HG02852 (cell line): ENCODE data around the gene PRKCA.
"Not testable (repeated sequence)": the region's sequence is repeated elsewhere in the genome, so short reads cannot be mapped to it uniquely, and the experiment has no call there.

Experiments
- ATAC-seq: cut with Tn5 transposase; IDR thresholded peaks from one replicate; pipeline ENCODE4 v1.9.1; 2021; ENCODE audit warnings: mild to moderate bottlenecking, moderate library complexity; ENCODE audit not compliant: unreplicated experiment

Gene PRKCA

GRCh38 chr17:66458782-66459181 lies 156.4 kb downstream of the PRKCA start:
- no peak for ATAC-seq

GRCh38 chr17:66459811-66460270 lies 157.4 kb downstream of the PRKCA start:
- ATAC-seq, result no peak

- no peak for ATAC-seq
Measured at GRCh38 chr17:66460558-66460957, 158.1 kb downstream of the PRKCA start.

- ATAC-seq, result no peak
Measured at GRCh38 chr17:66461343-66461995, 159.1 kb downstream of the PRKCA start.

GRCh38 chr17:66462010-66462409 lies 159.6 kb downstream of the PRKCA start:
- no peak for ATAC-seq

GRCh38 chr17:66464921-66465320 lies 162.5 kb downstream of the PRKCA start:
- ATAC-seq, result no peak

- ATAC-seq, result no peak
Measured at GRCh38 chr17:66465701-66466100, 163.3 kb downstream of the PRKCA start.

GRCh38 chr17:66466106-66466820 lies 163.8 kb downstream of the PRKCA start:
- ATAC-seq, result no peak

- no peak for ATAC-seq
Measured at GRCh38 chr17:66466840-66467367, 164.5 kb downstream of the PRKCA start.

GRCh38 chr17:66467766-66468165 lies 165.4 kb downstream of the PRKCA start:
- no peak for ATAC-seq

- ATAC-seq, result no peak
Measured at GRCh38 chr17:66468241-66469087, 166.1 kb downstream of the PRKCA start.

GRCh38 chr17:66469088-66469442 lies 166.7 kb downstream of the PRKCA start:
- no peak for ATAC-seq

GRCh38 chr17:66469461-66469860 lies 167.0 kb downstream of the PRKCA start:
- ATAC-seq, result no peak

GRCh38 chr17:66469890-66470289 lies 167.5 kb downstream of the PRKCA start:
- no peak for ATAC-seq

GRCh38 chr17:66472123-66472522 lies 169.7 kb downstream of the PRKCA start:
- ATAC-seq, result no peak

- ATAC-seq, result no peak
Measured at GRCh38 chr17:66474258-66474657, 171.8 kb downstream of the PRKCA start.

GRCh38 chr17:66474806-66475497 lies 172.5 kb downstream of the PRKCA start:
- ATAC-seq, result no peak

GRCh38 chr17:66476014-66476413 lies 173.6 kb downstream of the PRKCA start:
- no peak for ATAC-seq

- no peak for ATAC-seq
Measured at GRCh38 chr17:66477615-66478283, 175.3 kb downstream of the PRKCA start.

- ATAC-seq, result not testable (repeated sequence)
Measured at GRCh38 chr17:66479230-66479889, 176.9 kb downstream of the PRKCA start.
